Measurements from ENCODE around the gene NAGS.

- TF ChIP-seq BRCA1 (IDR thresholded peaks at IDR 0.05; ENCODE audit: low read depth, low read length) (no peak), JUND (IDR thresholded peaks at IDR 0.05; ENCODE audit: low read depth, low read length) (no peak), ELK1 (IDR thresholded peaks at IDR 0.05; ENCODE audit: low read depth, low read length) (no peak), TAF1 (IDR thresholded peaks at IDR 0.05; ENCODE audit: borderline replicate concordance, low read depth, low read length) (no peak), SIN3A (IDR thresholded peaks at IDR 0.05; ENCODE audit: low read depth, low read length) (no peak), ZNF384 (IDR thresholded peaks at IDR 0.05; ENCODE audit: borderline replicate concordance, low read depth, low read length) (no peak), EZH2 (IDR thresholded peaks at IDR 0.05; ENCODE audit: borderline replicate concordance, control insufficient read depth, low read depth, low read length) (no peak)
- TF ChIP-seq, protein P1, sequence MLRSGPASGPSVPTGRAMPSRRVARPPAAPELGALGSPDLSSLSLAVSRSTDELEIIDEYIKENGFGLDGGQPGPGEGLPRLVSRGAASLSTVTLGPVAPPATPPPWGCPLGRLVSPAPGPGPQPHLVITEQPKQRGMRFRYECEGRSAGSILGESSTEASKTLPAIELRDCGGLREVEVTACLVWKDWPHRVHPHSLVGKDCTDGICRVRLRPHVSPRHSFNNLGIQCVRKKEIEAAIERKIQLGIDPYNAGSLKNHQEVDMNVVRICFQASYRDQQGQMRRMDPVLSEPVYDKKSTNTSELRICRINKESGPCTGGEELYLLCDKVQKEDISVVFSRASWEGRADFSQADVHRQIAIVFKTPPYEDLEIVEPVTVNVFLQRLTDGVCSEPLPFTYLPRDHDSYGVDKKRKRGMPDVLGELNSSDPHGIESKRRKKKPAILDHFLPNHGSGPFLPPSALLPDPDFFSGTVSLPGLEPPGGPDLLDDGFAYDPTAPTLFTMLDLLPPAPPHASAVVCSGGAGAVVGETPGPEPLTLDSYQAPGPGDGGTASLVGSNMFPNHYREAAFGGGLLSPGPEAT (IDR thresholded peaks at IDR 0.05; ENCODE audit: low read depth) = no peak
- TF ChIP-seq, protein P2, sequence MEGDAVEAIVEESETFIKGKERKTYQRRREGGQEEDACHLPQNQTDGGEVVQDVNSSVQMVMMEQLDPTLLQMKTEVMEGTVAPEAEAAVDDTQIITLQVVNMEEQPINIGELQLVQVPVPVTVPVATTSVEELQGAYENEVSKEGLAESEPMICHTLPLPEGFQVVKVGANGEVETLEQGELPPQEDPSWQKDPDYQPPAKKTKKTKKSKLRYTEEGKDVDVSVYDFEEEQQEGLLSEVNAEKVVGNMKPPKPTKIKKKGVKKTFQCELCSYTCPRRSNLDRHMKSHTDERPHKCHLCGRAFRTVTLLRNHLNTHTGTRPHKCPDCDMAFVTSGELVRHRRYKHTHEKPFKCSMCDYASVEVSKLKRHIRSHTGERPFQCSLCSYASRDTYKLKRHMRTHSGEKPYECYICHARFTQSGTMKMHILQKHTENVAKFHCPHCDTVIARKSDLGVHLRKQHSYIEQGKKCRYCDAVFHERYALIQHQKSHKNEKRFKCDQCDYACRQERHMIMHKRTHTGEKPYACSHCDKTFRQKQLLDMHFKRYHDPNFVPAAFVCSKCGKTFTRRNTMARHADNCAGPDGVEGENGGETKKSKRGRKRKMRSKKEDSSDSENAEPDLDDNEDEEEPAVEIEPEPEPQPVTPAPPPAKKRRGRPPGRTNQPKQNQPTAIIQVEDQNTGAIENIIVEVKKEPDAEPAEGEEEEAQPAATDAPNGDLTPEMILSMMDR (IDR thresholded peaks at IDR 0.05 in 2 of 3, conservative IDR thresholded peaks at IDR 0.05 in 1 of 3; ENCODE audit: control insufficient read depth in 2 of 3, extremely low read depth in 1 of 3, insufficient read depth in 1 of 3, low read depth in 3 of 3, low read length in 3 of 3) = no peak
Observed at GRCh38 chr17:44024271-44024663, 19.8 kb downstream of the NAGS start.

Measured in GM12878 (cell line).